ENCODE data around the gene THBS2. TPM values are rescaled to one million over a fixed set of nuclear protein-coding genes. Genes with fewer than 3 reads are reported as not detected.
"Not testable (repeated sequence)": the region's sequence is repeated elsewhere in the genome, so short reads cannot be mapped to it uniquely, and the experiment has no call there.

THBS2 gene
- total RNA-seq, 1 donor from 2014 or later = 135 TPM

GRCh38 chr6:169271877-169272216, 18.2 kb upstream of the THBS2 start:
- DNase-seq (ENCODE audit: low read depth) = no peak
- H3K4me3 Mint-ChIP-seq (ENCODE audit: unreplicated experiment) = no peak overlapping the region
- TF ChIP-seq EZH2 (IDR thresholded peaks at IDR 0.05; ENCODE audit: insufficient read depth, low read length) (no peak), CTCF (IDR thresholded peaks at IDR 0.05; ENCODE audit: insufficient read depth, low read depth, low read length) (no peak)
- peaks cover 2% of the 10 kb centered on the region for H3K9me3 Mint-ChIP-seq (ENCODE audit: unreplicated experiment)
- no peak overlapping the region for H3K27ac ChIP-seq (ENCODE audit: low read depth, low read length)
- H3K9me3 ChIP-seq (ENCODE audit: insufficient read depth, low read depth, low read length) = no peaks in the 10 kb centered on the region
- no peak overlapping the region for H3K27ac Mint-ChIP-seq (ENCODE audit: unreplicated experiment)
- H3K4me1 ChIP-seq (ENCODE audit: insufficient read depth, low read length) = peaks cover 14% of the 10 kb centered on the region
- FAIRE-seq = peak; percentile 5
- H2AFZ ChIP-seq (ENCODE audit: low read depth, low read length) = no peak overlapping the region
- peak overlapping the region; percentile 29 for H3K4me2 ChIP-seq (ENCODE audit: low read length)
- H3K36me3 Mint-ChIP-seq (ENCODE audit: low read depth, unreplicated experiment) = peaks cover 5% of the 10 kb centered on the region
- H3K9ac ChIP-seq (ENCODE audit: low read length) = no peak overlapping the region
- H3K27me3 Mint-ChIP-seq (ENCODE audit: low read depth, unreplicated experiment) = peaks cover 5% of the 10 kb centered on the region
- H3K27me3 ChIP-seq (ENCODE audit: insufficient read depth, low read length) = no peaks in the 10 kb centered on the region
- no peaks in the 10 kb centered on the region for H3K36me3 ChIP-seq (ENCODE audit: insufficient read depth, low read length)
- H3K4me1 Mint-ChIP-seq (ENCODE audit: low read depth, unreplicated experiment) = peaks cover 16% of the 10 kb centered on the region
- no peaks in the 10 kb centered on the region for H3K79me2 ChIP-seq (ENCODE audit: insufficient read depth, low read length)
- no peaks in the 10 kb centered on the region for H4K20me1 ChIP-seq (ENCODE audit: insufficient read depth, low read length)
- no peak overlapping the region for H3K4me3 ChIP-seq (ENCODE audit: insufficient read depth, low read depth, low read length)

- peak overlapping the region; percentile 29 for H3K4me2 ChIP-seq (ENCODE audit: low read length)
- no peaks in the 10 kb centered on the region for H3K9me3 ChIP-seq (ENCODE audit: insufficient read depth, low read depth, low read length)
- no peaks in the 10 kb centered on the region for H3K27me3 ChIP-seq (ENCODE audit: insufficient read depth, low read length)
- peaks cover 5% of the 10 kb centered on the region for H3K27me3 Mint-ChIP-seq (ENCODE audit: low read depth, unreplicated experiment)
- H3K36me3 ChIP-seq (ENCODE audit: insufficient read depth, low read length) = no peaks in the 10 kb centered on the region
- no peak overlapping the region for H3K9ac ChIP-seq (ENCODE audit: low read length)
- H3K36me3 Mint-ChIP-seq (ENCODE audit: low read depth, unreplicated experiment) = peaks cover 5% of the 10 kb centered on the region
- no peak overlapping the region for H3K27ac Mint-ChIP-seq (ENCODE audit: unreplicated experiment)
- H3K4me1 Mint-ChIP-seq (ENCODE audit: low read depth, unreplicated experiment) = peaks cover 16% of the 10 kb centered on the region
- H4K20me1 ChIP-seq (ENCODE audit: insufficient read depth, low read length) = no peaks in the 10 kb centered on the region
- H3K27ac ChIP-seq (ENCODE audit: low read depth, low read length) = no peak overlapping the region
- H3K4me1 ChIP-seq (ENCODE audit: insufficient read depth, low read length) = peaks cover 14% of the 10 kb centered on the region
- no peak for FAIRE-seq
- H3K4me3 Mint-ChIP-seq (ENCODE audit: unreplicated experiment) = no peak overlapping the region
- peak overlapping the region; percentile 35 for H2AFZ ChIP-seq (ENCODE audit: low read depth, low read length)
- no peak overlapping the region for H3K4me3 ChIP-seq (ENCODE audit: insufficient read depth, low read depth, low read length)
- TF ChIP-seq CTCF (IDR thresholded peaks at IDR 0.05; ENCODE audit: insufficient read depth, low read depth, low read length) (no peak), EZH2 (IDR thresholded peaks at IDR 0.05; ENCODE audit: insufficient read depth, low read length) (no peak)
- no peak for DNase-seq (ENCODE audit: low read depth)
- H3K9me3 Mint-ChIP-seq (ENCODE audit: unreplicated experiment) = peaks cover 2% of the 10 kb centered on the region
- no peaks in the 10 kb centered on the region for H3K79me2 ChIP-seq (ENCODE audit: insufficient read depth, low read length)
Measured at GRCh38 chr6:169271158-169271876, 17.7 kb upstream of the THBS2 start.

GRCh38 chr6:169270077-169270380, 16.4 kb upstream of the THBS2 start:
- Mint-ChIP-seq H3K27me3 (ENCODE audit: low read depth, unreplicated experiment) (peaks cover 11% of the 10 kb centered on the region), H3K4me1 (ENCODE audit: low read depth, unreplicated experiment) (peaks cover 16% of the 10 kb centered on the region)
- peaks cover 14% of the 10 kb centered on the region for H3K4me1 ChIP-seq (ENCODE audit: insufficient read depth, low read length)
- H3K36me3 Mint-ChIP-seq (ENCODE audit: low read depth, unreplicated experiment); H3K9me3 Mint-ChIP-seq (ENCODE audit: unreplicated experiment); H3K4me3 Mint-ChIP-seq (ENCODE audit: unreplicated experiment); H3K27me3 ChIP-seq (ENCODE audit: insufficient read depth, low read length); H3K4me3 ChIP-seq (ENCODE audit: insufficient read depth, low read depth, low read length); H3K4me2 ChIP-seq (ENCODE audit: low read length); FAIRE-seq; H3K27ac Mint-ChIP-seq (ENCODE audit: unreplicated experiment); H4K20me1 ChIP-seq (ENCODE audit: insufficient read depth, low read length); H3K9ac ChIP-seq (ENCODE audit: low read length); H3K36me3 ChIP-seq (ENCODE audit: insufficient read depth, low read length); H2AFZ ChIP-seq (ENCODE audit: low read depth, low read length); H3K9me3 ChIP-seq (ENCODE audit: insufficient read depth, low read depth, low read length); DNase-seq (ENCODE audit: low read depth); H3K79me2 ChIP-seq (ENCODE audit: insufficient read depth, low read length); H3K27ac ChIP-seq (ENCODE audit: low read depth, low read length): not testable (repeated sequence)
